Vagina (tissue), 2 donors: ENCODE measurements around the gene TRIM3.

Source experiments
- CTCF ChIP-seq, 3 experiments: fragments of 450-650 bp in 2 of 3; fragments of 200-600 bp in 1 of 3; sonication (generic) in 1 of 3; IDR thresholded peaks; one replicate each; pipeline ENCODE4 v1.5.1; 2017 to 2019; ENCODE audit warnings: antibody characterized with exemption in 3 of 3, mild to moderate bottlenecking in 2 of 3, moderate library complexity in 2 of 3
- POLR2A ChIP-seq, 2 donors: fragments of 450-650 bp; IDR thresholded peaks; one replicate each; pipeline ENCODE4 v1.6.1; 2017; ENCODE audit warnings: antibody characterized with exemption in 2 of 2, mild to moderate bottlenecking in 2 of 2, moderate library complexity in 2 of 2
- POLR2AphosphoS5 ChIP-seq, 2 donors: sonication (generic); formaldehyde crosslinking; IDR thresholded peaks; one replicate each; pipeline ENCODE4 v1.9.0; 2017; ENCODE audit warnings: antibody characterized with exemption in 2 of 2, mild to moderate bottlenecking in 2 of 2, low read depth in 1 of 2; ENCODE audit not compliant: insufficient read depth in 1 of 2

GRCh38 chr11:6431861-6432260 is 41.9 kb downstream of the TRIM3 start:
- TF ChIP-seq CTCF (IDR thresholded peaks at IDR 0.05) (no peak), POLR2A (IDR thresholded peaks at IDR 0.05) (no peak), POLR2AphosphoS5 (IDR thresholded peaks at IDR 0.05; ENCODE audit: insufficient read depth in 1 of 2, low read depth in 1 of 2) (no peak)
